ENCODE data around the gene KISS1. TPM values are rescaled to one million over a fixed set of nuclear protein-coding genes. Genes with fewer than 3 reads are reported as not detected.

KISS1 gene
- polyA plus RNA-seq, 1 donor from 2014 or later: not detected

DNA sequence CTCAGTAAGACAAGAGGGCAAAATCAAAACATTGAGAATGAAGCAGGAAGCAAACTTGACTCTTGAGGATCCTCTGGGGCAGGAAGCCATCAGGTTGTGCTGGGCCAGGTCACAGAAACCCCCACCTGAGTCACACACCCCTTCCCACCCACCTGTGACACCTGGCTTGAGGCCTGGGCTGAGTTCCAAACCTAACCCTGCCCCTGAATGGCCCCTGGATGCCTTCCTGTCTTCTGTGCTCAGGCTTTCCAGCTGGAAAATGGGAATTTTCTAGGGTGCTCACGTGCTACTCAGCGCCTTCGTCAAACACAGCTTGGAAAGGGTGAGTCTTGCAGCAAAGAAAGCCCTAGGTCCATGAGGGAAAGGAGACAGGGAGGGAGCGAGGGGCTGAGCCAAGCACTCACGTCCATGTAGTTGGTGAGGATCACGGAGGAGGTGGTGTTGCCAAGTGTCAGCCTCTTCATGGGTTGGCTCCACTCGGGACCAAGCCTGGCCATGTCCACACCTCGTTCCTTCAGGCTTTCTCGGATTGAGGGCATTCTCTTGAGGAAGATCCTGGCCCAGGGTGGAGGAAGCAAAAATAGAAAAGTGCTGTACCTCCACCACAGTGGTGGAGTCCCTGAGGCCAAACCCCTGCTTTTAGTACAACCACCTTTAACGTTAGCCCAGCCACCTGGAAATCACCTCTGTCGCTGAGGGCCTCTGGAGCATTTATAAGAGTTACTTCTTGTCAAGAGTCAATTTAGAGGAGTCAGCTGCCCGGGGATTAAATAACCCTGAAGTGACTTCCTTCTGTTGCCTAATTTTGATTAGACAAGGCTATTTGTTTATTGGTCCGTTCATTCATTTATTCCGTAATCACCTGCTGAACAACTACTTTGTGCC lies 34.4 kb downstream of the KISS1 start:
- Histone ChIP-seq H3K9me2 (ENCODE audit: insufficient read depth, low read length) (no peaks in the 10 kb centered on the region), H3K27ac (ENCODE audit: low read length) (no peak overlapping the region), H3K79me2 (replicated peaks; ENCODE audit: insufficient read depth, low read length) (no peaks in the 10 kb centered on the region), H3K4me2 (ENCODE audit: low read length) (no peak overlapping the region), H3F3A (ENCODE audit: insufficient read depth, low read length, poor library complexity, severe bottlenecking) (no peaks in the 10 kb centered on the region), H2AFZ (ENCODE audit: low read depth, low read length) (no peak overlapping the region), H3K27me3 (ENCODE audit: insufficient read depth, low read depth, low read length) (peaks cover 11% of the 10 kb centered on the region), H4K20me1 (ENCODE audit: insufficient read depth) (no peaks in the 10 kb centered on the region), H3K36me3 (ENCODE audit: insufficient read depth, low read length) (no peaks in the 10 kb centered on the region), H3K9me3 (ENCODE audit: low read length) (no peaks in the 10 kb centered on the region), H3K9ac (ENCODE audit: low read length) (no peak overlapping the region), H3K4me3 (ENCODE audit: low read length) (no peak overlapping the region)
- no peak for TF ChIP-seq MXI1 (conservative IDR thresholded peaks at IDR 0.05; ENCODE audit: poor library complexity, severe bottlenecking)
- no peak for TF ChIP-seq EP300 (conservative IDR thresholded peaks at IDR 0.05; ENCODE audit: poor library complexity, severe bottlenecking)
- TF ChIP-seq TAF1 (IDR thresholded peaks at IDR 0.05; ENCODE audit: low read depth): no peak
- no peak for TF ChIP-seq RAD21 (conservative IDR thresholded peaks at IDR 0.05)
- TF ChIP-seq CTCF (IDR thresholded peaks at IDR 0.05; ENCODE audit: poor library complexity, severe bottlenecking): no peak

DNA sequence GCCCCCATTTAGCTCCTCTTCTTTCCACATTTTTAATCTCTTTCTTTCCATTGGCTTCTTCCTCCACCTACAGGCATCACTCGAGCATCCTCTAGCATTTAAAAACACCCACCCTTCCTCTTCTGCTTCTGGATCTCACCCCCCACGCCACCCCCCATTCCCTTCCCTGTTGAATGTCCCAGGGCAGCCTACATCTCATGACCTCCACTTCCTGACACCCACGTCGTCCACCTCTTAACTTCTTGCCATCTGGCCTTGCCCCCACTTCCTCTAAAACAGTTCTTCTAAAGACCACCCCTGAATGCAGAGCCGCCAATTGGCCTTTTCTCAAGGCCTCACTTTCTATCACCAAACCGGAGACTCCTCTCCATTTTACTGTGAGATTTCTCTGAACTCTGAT lies 38.3 kb downstream of the KISS1 start:
- Histone ChIP-seq H3K9me3 (ENCODE audit: low read length) (no peaks in the 10 kb centered on the region), H4K20me1 (ENCODE audit: insufficient read depth) (no peaks in the 10 kb centered on the region), H3K27me3 (ENCODE audit: insufficient read depth, low read depth, low read length) (peaks cover 13% of the 10 kb centered on the region), H2AFZ (ENCODE audit: low read depth, low read length) (no peak overlapping the region), H3K36me3 (ENCODE audit: insufficient read depth, low read length) (no peaks in the 10 kb centered on the region), H3K4me2 (ENCODE audit: low read length) (no peak overlapping the region), H3F3A (ENCODE audit: insufficient read depth, low read length, poor library complexity, severe bottlenecking) (no peaks in the 10 kb centered on the region), H3K27ac (ENCODE audit: low read length) (no peak overlapping the region), H3K4me3 (ENCODE audit: low read length) (no peak overlapping the region), H3K9ac (ENCODE audit: low read length) (no peak overlapping the region), H3K79me2 (replicated peaks; ENCODE audit: insufficient read depth, low read length) (no peaks in the 10 kb centered on the region), H3K9me2 (ENCODE audit: insufficient read depth, low read length) (no peaks in the 10 kb centered on the region)
- TF ChIP-seq MXI1 (conservative IDR thresholded peaks at IDR 0.05; ENCODE audit: poor library complexity, severe bottlenecking): no peak
- TF ChIP-seq EP300 (conservative IDR thresholded peaks at IDR 0.05; ENCODE audit: poor library complexity, severe bottlenecking): no peak
- no peak for TF ChIP-seq POLR2AphosphoS5 (IDR thresholded peaks at IDR 0.05)
- TF ChIP-seq RAD21 (conservative IDR thresholded peaks at IDR 0.05): no peak
- no peak for TF ChIP-seq CTCF (IDR thresholded peaks at IDR 0.05; ENCODE audit: poor library complexity, severe bottlenecking)
- TF ChIP-seq, protein P1, sequence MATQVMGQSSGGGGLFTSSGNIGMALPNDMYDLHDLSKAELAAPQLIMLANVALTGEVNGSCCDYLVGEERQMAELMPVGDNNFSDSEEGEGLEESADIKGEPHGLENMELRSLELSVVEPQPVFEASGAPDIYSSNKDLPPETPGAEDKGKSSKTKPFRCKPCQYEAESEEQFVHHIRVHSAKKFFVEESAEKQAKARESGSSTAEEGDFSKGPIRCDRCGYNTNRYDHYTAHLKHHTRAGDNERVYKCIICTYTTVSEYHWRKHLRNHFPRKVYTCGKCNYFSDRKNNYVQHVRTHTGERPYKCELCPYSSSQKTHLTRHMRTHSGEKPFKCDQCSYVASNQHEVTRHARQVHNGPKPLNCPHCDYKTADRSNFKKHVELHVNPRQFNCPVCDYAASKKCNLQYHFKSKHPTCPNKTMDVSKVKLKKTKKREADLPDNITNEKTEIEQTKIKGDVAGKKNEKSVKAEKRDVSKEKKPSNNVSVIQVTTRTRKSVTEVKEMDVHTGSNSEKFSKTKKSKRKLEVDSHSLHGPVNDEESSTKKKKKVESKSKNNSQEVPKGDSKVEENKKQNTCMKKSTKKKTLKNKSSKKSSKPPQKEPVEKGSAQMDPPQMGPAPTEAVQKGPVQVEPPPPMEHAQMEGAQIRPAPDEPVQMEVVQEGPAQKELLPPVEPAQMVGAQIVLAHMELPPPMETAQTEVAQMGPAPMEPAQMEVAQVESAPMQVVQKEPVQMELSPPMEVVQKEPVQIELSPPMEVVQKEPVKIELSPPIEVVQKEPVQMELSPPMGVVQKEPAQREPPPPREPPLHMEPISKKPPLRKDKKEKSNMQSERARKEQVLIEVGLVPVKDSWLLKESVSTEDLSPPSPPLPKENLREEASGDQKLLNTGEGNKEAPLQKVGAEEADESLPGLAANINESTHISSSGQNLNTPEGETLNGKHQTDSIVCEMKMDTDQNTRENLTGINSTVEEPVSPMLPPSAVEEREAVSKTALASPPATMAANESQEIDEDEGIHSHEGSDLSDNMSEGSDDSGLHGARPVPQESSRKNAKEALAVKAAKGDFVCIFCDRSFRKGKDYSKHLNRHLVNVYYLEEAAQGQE (IDR thresholded peaks at IDR 0.05; ENCODE audit: borderline replicate concordance): no peak
- no peak for TF ChIP-seq TAF1 (IDR thresholded peaks at IDR 0.05; ENCODE audit: low read depth)
- TF ChIP-seq SMC3 (conservative IDR thresholded peaks at IDR 0.05; ENCODE audit: poor library complexity): no peak
- TF ChIP-seq EZH2 (IDR thresholded peaks at IDR 0.05; ENCODE audit: borderline replicate concordance, insufficient read depth, low read length, poor library complexity, severe bottlenecking): no peak

All from neural cell (in vitro differentiated cells).